Measurements from ENCODE around the gene RASGRP3.

RASGRP3 gene

GRCh38 chr2:33528441-33528950 lies 52.0 kb downstream of the RASGRP3 start:
- no peak for ATAC-seq (replicated peaks)
- H3K4me1 Mint-ChIP-seq (ENCODE audit: low read depth in 2 of 2), result peaks cover 0 to 3% of the 10 kb centered on the region in 2 donors
- no peak for DNase-seq
- H3K27me3 Mint-ChIP-seq, result no peaks in the 10 kb centered on the region
- no peaks in the 10 kb centered on the region for H3K9me3 Mint-ChIP-seq
- H3K4me3 Mint-ChIP-seq, result no peak overlapping the region
- no peak overlapping the region for H3K27ac Mint-ChIP-seq
- H3K36me3 Mint-ChIP-seq (ENCODE audit: insufficient read depth), result peaks cover 5% of the 10 kb centered on the region

- H3K4me3 Mint-ChIP-seq, result no peak overlapping the region
- H3K27ac Mint-ChIP-seq, result no peak overlapping the region
- no peak for ATAC-seq (replicated peaks)
- no peaks in the 10 kb centered on the region for H3K9me3 Mint-ChIP-seq
- no peak for DNase-seq
- H3K36me3 Mint-ChIP-seq (ENCODE audit: insufficient read depth), result peaks cover 5% of the 10 kb centered on the region
- H3K4me1 Mint-ChIP-seq (ENCODE audit: low read depth in 2 of 2), result peaks cover 0 to 3% of the 10 kb centered on the region in 2 donors
- H3K27me3 Mint-ChIP-seq, result no peaks in the 10 kb centered on the region
Observed at GRCh38 chr2:33529771-33530481, 53.5 kb downstream of the RASGRP3 start.

- ATAC-seq (replicated peaks), result no peak
- no peak overlapping the region for H3K4me3 Mint-ChIP-seq
- no peak for DNase-seq
Observed at GRCh38 chr2:33530690-33531548, 54.5 kb downstream of the RASGRP3 start.

GRCh38 chr2:33531549-33532059 lies 55.2 kb downstream of the RASGRP3 start:
- no peaks in the 10 kb centered on the region for H3K9me3 Mint-ChIP-seq
- H3K27ac Mint-ChIP-seq, result no peak overlapping the region
- ATAC-seq (replicated peaks) (no peak), DNase-seq (no peak)
- H3K4me1 Mint-ChIP-seq (ENCODE audit: low read depth in 2 of 2), result no peaks in the 10 kb centered on the region
- no peak overlapping the region for H3K4me3 Mint-ChIP-seq
- no peaks in the 10 kb centered on the region for H3K27me3 Mint-ChIP-seq
- H3K36me3 Mint-ChIP-seq (ENCODE audit: insufficient read depth), result peaks cover 5% of the 10 kb centered on the region

More at GRCh38 chr2:33530690-33531548, 54.5 kb downstream of the RASGRP3 start:
- Mint-ChIP-seq H3K4me1 (ENCODE audit: low read depth in 2 of 2) (peaks cover 0 to 3% of the 10 kb centered on the region in 2 donors), H3K9me3 (no peaks in the 10 kb centered on the region), H3K36me3 (ENCODE audit: insufficient read depth) (peaks cover 5% of the 10 kb centered on the region), H3K27ac (no peak overlapping the region), H3K27me3 (no peaks in the 10 kb centered on the region)

- Mint-ChIP-seq H3K4me3 (no peak overlapping the region), H3K9me3 (no peaks in the 10 kb centered on the region), H3K27me3 (no peaks in the 10 kb centered on the region), H3K36me3 (ENCODE audit: insufficient read depth) (peaks cover 5% of the 10 kb centered on the region), H3K27ac (no peak overlapping the region), H3K4me1 (ENCODE audit: low read depth in 2 of 2) (no peaks in the 10 kb centered on the region)
- DNase-seq (no peak), ATAC-seq (replicated peaks) (no peak)
Observed at GRCh38 chr2:33532146-33532545, 55.7 kb downstream of the RASGRP3 start.

- no peaks in the 10 kb centered on the region for H3K4me1 Mint-ChIP-seq (ENCODE audit: low read depth in 2 of 2)
- no peak overlapping the region for H3K4me3 Mint-ChIP-seq
- no peaks in the 10 kb centered on the region for H3K9me3 Mint-ChIP-seq
- H3K27ac Mint-ChIP-seq, result no peak overlapping the region
- ATAC-seq (replicated peaks), result no peak
- DNase-seq, result no peak
- peaks cover 5% of the 10 kb centered on the region for H3K36me3 Mint-ChIP-seq (ENCODE audit: insufficient read depth)
- H3K27me3 Mint-ChIP-seq, result no peaks in the 10 kb centered on the region
Observed at GRCh38 chr2:33532966-33533365, 56.5 kb downstream of the RASGRP3 start.

GRCh38 chr2:33535421-33535820 lies 59.0 kb downstream of the RASGRP3 start:
- ATAC-seq (replicated peaks) (no peak), DNase-seq (no peak)
- Mint-ChIP-seq H3K9me3 (no peaks in the 10 kb centered on the region), H3K4me1 (ENCODE audit: low read depth in 2 of 2) (no peaks in the 10 kb centered on the region), H3K27me3 (no peaks in the 10 kb centered on the region), H3K4me3 (no peak overlapping the region), H3K27ac (no peak overlapping the region), H3K36me3 (ENCODE audit: insufficient read depth) (no peaks in the 10 kb centered on the region)

- H3K4me3 Mint-ChIP-seq, result no peak overlapping the region
- DNase-seq, result no peak
- H3K27me3 Mint-ChIP-seq, result no peaks in the 10 kb centered on the region
- no peaks in the 10 kb centered on the region for H3K9me3 Mint-ChIP-seq
- no peak for ATAC-seq (replicated peaks)
- H3K27ac Mint-ChIP-seq, result no peak overlapping the region
- no peaks in the 10 kb centered on the region for H3K36me3 Mint-ChIP-seq (ENCODE audit: insufficient read depth)
- H3K4me1 Mint-ChIP-seq (ENCODE audit: low read depth in 2 of 2), result no peaks in the 10 kb centered on the region
Observed at GRCh38 chr2:33541243-33541642, 64.8 kb downstream of the RASGRP3 start.

GRCh38 chr2:33550206-33550605 lies 73.8 kb downstream of the RASGRP3 start:
- Mint-ChIP-seq H3K36me3 (ENCODE audit: insufficient read depth) (peaks cover 7% of the 10 kb centered on the region), H3K27me3 (no peaks in the 10 kb centered on the region), H3K4me1 (ENCODE audit: low read depth in 2 of 2) (peaks cover 0 to 4% of the 10 kb centered on the region in 2 donors), H3K4me3 (no peak overlapping the region), H3K27ac (no peak overlapping the region), H3K9me3 (no peaks in the 10 kb centered on the region)
- no peak for ATAC-seq (replicated peaks)
- DNase-seq, result no peak

- H3K9me3 Mint-ChIP-seq, result no peaks in the 10 kb centered on the region
- H3K4me3 Mint-ChIP-seq, result no peak overlapping the region
- H3K27me3 Mint-ChIP-seq, result no peaks in the 10 kb centered on the region
- peaks cover 0 to 4% of the 10 kb centered on the region in 2 donors for H3K4me1 Mint-ChIP-seq (ENCODE audit: low read depth in 2 of 2)
- H3K36me3 Mint-ChIP-seq (ENCODE audit: insufficient read depth), result peaks cover 7% of the 10 kb centered on the region
- DNase-seq (no peak), ATAC-seq (replicated peaks) (no peak)
- no peak overlapping the region for H3K27ac Mint-ChIP-seq
Observed at GRCh38 chr2:33552758-33553461, 76.5 kb downstream of the RASGRP3 start.

- Mint-ChIP-seq H3K27ac (no peak overlapping the region), H3K9me3 (no peaks in the 10 kb centered on the region), H3K4me1 (ENCODE audit: low read depth in 2 of 2) (peaks cover 0 to 4% of the 10 kb centered on the region in 2 donors), H3K4me3 (no peak overlapping the region), H3K27me3 (no peaks in the 10 kb centered on the region), H3K36me3 (ENCODE audit: insufficient read depth) (peaks cover 7% of the 10 kb centered on the region)
- DNase-seq (no peak), ATAC-seq (replicated peaks) (no peak)
Observed at GRCh38 chr2:33555681-33556080, 79.2 kb downstream of the RASGRP3 start.

- DNase-seq, result no peak
- H3K4me1 Mint-ChIP-seq (ENCODE audit: low read depth in 2 of 2), result peaks cover 0 to 4% of the 10 kb centered on the region in 2 donors
- H3K9me3 Mint-ChIP-seq, result no peaks in the 10 kb centered on the region
- H3K36me3 Mint-ChIP-seq (ENCODE audit: insufficient read depth), result no peaks in the 10 kb centered on the region
- no peak overlapping the region for H3K4me3 Mint-ChIP-seq
- H3K27me3 Mint-ChIP-seq, result no peaks in the 10 kb centered on the region
- no peak overlapping the region for H3K27ac Mint-ChIP-seq
- no peak for ATAC-seq (replicated peaks)
Observed at GRCh38 chr2:33559328-33559727, 82.9 kb downstream of the RASGRP3 start.

- Mint-ChIP-seq H3K27me3 (no peaks in the 10 kb centered on the region), H3K27ac (no peak overlapping the region), H3K4me3 (no peak overlapping the region), H3K36me3 (ENCODE audit: insufficient read depth) (no peaks in the 10 kb centered on the region), H3K4me1 (ENCODE audit: low read depth in 2 of 2) (no peaks in the 10 kb centered on the region), H3K9me3 (no peaks in the 10 kb centered on the region)
- ATAC-seq (replicated peaks) (no peak), DNase-seq (no peak)
Observed at GRCh38 chr2:33560017-33560416, 83.6 kb downstream of the RASGRP3 start.

All from effector memory CD8-positive, alpha-beta T cell (primary cell).